RWPE1 (cell line): ENCODE results near the gene OR5K3.

Source experiments
- CTCF ChIA-PET: fragments of 350-600 bp; sonication (Branson Sonifier 250); formaldehyde crosslinking; extraction: SDS; loops from one replicate; lab custom pipeline; 2021; lab: Yijun Ruan, JAX
- POLR2A ChIA-PET: fragments of 400-600 bp; formaldehyde crosslinking; extraction: SDS; loops from one replicate; lab custom pipeline; 2020; ENCODE audit warnings: antibody characterized with exemption; ENCODE audit not compliant: low non-redundant PET; lab: Yijun Ruan, JAX
- DNase-seq: peaks from one replicate; pipeline ENCODE4 v3.0.0; 2012; ENCODE audit warnings: low spot score
- H3K27ac ChIP-seq: fragments of 450-650 bp; 2 replicates; pipeline ENCODE4 v1.5.1; 2017
- TF ChIP-seq, protein P1 (sequence below): fragments of 450-650 bp; conservative IDR thresholded peaks from 2 replicates; pipeline ENCODE4 v1.5.1; 2017; ENCODE audit warnings: low read depth, mild to moderate bottlenecking

OR5K3 gene

DNA sequence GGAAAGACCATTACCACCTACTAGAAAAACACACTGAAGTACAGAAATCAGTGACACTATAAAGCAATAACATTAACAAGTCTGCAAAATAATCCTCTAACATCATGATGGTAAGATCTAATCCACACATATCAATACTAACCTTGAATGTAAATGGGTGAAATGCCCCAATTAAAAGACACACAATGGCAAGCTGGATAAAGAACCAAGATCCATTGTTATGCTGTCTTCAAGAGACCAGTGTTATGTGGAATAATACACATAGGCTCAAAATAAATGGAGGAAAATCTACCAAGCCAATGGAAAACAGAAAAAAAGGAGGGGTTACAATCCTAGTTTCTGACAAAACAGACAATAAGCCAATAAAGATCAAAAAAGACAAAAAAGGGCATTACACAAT lies 13.5 kb downstream of the OR5K3 start:
- H3K27ac ChIP-seq: no peak overlapping the region
- ChIA-PET POLR2A (no interaction called here), CTCF (no interaction called here)
- TF ChIP-seq, protein P1, sequence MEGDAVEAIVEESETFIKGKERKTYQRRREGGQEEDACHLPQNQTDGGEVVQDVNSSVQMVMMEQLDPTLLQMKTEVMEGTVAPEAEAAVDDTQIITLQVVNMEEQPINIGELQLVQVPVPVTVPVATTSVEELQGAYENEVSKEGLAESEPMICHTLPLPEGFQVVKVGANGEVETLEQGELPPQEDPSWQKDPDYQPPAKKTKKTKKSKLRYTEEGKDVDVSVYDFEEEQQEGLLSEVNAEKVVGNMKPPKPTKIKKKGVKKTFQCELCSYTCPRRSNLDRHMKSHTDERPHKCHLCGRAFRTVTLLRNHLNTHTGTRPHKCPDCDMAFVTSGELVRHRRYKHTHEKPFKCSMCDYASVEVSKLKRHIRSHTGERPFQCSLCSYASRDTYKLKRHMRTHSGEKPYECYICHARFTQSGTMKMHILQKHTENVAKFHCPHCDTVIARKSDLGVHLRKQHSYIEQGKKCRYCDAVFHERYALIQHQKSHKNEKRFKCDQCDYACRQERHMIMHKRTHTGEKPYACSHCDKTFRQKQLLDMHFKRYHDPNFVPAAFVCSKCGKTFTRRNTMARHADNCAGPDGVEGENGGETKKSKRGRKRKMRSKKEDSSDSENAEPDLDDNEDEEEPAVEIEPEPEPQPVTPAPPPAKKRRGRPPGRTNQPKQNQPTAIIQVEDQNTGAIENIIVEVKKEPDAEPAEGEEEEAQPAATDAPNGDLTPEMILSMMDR: no peak
- no peak for DNase-seq

DNA sequence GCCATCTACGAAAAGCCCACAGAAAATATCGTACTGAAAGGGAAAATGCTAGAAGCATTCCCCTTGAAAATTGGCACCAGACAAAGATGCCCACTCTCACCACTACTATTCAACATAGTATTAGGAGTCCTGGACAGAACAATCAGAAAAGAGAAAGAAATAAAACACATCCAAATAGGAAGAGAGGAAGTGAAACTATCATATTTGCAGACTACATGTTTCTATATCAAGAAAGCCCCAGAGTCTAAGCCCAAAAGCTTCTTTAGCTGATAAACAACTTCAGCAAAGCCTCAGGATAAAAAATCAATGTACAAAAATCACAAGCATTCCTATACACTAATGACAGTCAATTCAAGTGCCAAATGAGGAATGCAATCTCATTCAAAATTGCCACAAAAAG lies 15.6 kb downstream of the OR5K3 start:
- TF ChIP-seq, protein P1: no peak
- no peak overlapping the region for H3K27ac ChIP-seq
- POLR2A ChIA-PET: no interaction called here
- CTCF ChIA-PET: interaction anchor here (0.7 kb wide), 1 partner anchor 439 kb away, joined by 3 read pairs; no protein-coding TSS in a partner anchor
- no peak for DNase-seq

DNA sequence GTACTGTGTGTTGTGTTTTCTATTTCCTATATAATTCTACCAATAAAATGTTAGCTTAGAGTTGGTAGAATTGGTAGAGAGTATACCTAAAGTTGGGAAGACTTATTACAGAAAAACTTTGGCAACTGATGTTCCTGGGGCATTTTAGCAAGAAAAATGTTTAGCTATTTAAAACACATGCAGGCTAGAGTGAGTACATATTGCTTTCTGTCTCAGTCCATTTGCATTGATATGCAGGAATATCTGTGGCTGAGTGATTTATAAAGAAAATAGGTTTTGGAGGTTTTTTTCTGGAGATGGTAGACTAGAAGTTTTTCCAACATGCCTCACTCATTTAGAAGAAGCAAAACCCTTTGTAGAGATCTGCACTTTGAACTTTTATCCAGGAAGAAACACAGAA lies 42.1 kb downstream of the OR5K3 start:
- TF ChIP-seq, protein P1: no peak
- CTCF ChIA-PET: no interaction called here
- POLR2A ChIA-PET: no interaction called here
- H3K27ac ChIP-seq: no peak overlapping the region
- no peak for DNase-seq

DNA sequence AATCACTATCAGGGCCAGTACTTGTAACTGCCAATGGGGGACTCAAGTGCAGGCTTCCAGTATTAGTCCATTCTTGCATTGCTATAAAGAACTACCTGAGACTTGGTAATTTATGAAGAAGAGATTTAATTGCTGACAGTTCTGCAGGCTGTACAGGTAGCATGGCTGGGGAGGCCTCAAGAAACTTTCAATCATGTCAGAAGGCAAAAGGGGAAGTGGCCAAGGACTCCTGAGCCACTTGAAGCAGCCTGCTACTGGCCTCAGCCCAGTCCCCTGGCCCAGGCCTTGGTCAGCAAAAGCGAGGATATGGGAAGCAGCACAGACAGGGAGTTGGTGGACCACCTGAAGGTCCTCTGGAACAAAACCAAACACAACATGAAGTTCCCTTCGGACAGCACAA lies 43.3 kb downstream of the OR5K3 start:
- ChIA-PET POLR2A (no interaction called here), CTCF (no interaction called here)
- TF ChIP-seq, protein P1: no peak
- no peak overlapping the region for H3K27ac ChIP-seq
- no peak for DNase-seq

DNA sequence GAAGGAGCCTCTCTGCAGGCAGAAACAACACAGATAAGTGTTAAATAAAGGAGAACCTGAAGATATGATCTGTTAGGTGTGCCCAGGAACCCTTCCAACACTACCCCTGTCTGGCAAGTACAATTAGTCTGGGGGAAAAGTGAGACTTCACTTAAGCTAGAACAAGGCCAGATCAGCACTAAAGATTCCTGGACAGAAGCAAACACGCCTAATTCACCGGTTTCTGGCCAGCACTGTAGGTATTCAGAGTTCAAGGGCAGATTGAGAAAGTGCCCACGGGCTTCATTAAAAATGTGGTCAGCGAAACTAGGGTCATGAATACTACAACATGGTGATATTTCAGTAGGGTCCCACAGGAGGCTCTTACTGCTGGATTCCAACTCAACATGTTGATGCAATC lies 43.9 kb downstream of the OR5K3 start:
- ChIA-PET POLR2A (no interaction called here), CTCF (no interaction called here)
- H3K27ac ChIP-seq: no peak overlapping the region
- DNase-seq: no peak
- TF ChIP-seq, protein P1: no peak

DNA sequence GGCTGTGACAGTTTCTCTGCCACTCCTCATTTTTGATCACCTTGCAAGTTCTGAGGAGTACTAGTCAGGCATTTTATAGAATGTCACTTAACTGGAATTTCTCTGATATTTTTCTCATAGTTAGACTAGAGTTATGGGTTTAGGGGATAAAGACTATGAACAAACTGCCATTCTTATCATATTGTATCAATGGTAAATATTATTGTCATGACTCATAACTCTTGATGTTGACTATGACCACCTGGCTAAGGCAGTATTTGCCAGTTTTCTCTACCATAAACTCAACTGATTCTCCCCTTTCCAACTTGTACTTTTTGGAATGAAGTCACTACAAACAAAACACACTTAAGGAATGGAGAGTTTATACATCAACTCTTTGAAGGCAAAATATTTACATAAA lies 49.8 kb downstream of the OR5K3 start:
- H3K27ac ChIP-seq: no peak overlapping the region
- no peak for DNase-seq
- TF ChIP-seq, protein P1: no peak
- POLR2A ChIA-PET: no interaction called here
- CTCF ChIA-PET: no interaction called here
